ENCODE measurements around the gene AHDC1. TPM values are rescaled to one million over a fixed set of nuclear protein-coding genes. Genes with fewer than 3 reads are reported as not detected.

The AHDC1 gene
- total and polyA plus RNA-seq, 2 of the 13 experiments (the other 11 are each of a cell fraction or from before 2014, with no cell fraction given) = 1.0 to 2.7 TPM

- TF ChIP-seq HNF1A (IDR thresholded peaks at IDR 0.05; ENCODE audit: low read depth) (no peak), HNF1A (CRISPR knock-in tag; IDR thresholded peaks at IDR 0.05; ENCODE audit: borderline replicate concordance) (no peak), ATF1 (CRISPR knock-in tag; IDR thresholded peaks at IDR 0.05) (no peak), JUNB (CRISPR knock-in tag; IDR thresholded peaks at IDR 0.05; ENCODE audit: borderline replicate concordance) (0 out of 2 replicates have a peak, but pooled peaks have one; percentile 15), ZNF644 (CRISPR knock-in tag; IDR thresholded peaks at IDR 0.05; ENCODE audit: low read depth) (no peak), HDAC6 (IDR thresholded peaks at IDR 0.05; ENCODE audit: low read depth, low read length) (no peak), ZBTB42 (CRISPR knock-in tag; IDR thresholded peaks at IDR 0.05) (no peak), SKI (IDR thresholded peaks at IDR 0.05; ENCODE audit: partially characterized antibody) (no peak), ZNF7 (CRISPR knock-in tag; IDR thresholded peaks at IDR 0.05) (no peak), ZNF704 (CRISPR knock-in tag; IDR thresholded peaks at IDR 0.05; ENCODE audit: borderline replicate concordance) (no peak), RAD51 (IDR thresholded peaks at IDR 0.05; ENCODE audit: borderline replicate concordance) (no peak), ZSCAN25 (CRISPR knock-in tag; IDR thresholded peaks at IDR 0.05) (peak; percentile 28; the same call in 1 of the 2 replicates), BATF2 (CRISPR knock-in tag; IDR thresholded peaks at IDR 0.05) (peak; percentile 27; the same call in 1 of the 2 replicates), MYNN (CRISPR knock-in tag; IDR thresholded peaks at IDR 0.05; ENCODE audit: low read depth) (no peak), TP53 (CRISPR knock-in tag; conservative IDR thresholded peaks at IDR 0.05) (no peak), ZMAT3 (CRISPR knock-in tag; conservative IDR thresholded peaks at IDR 0.05) (no peak), AGO1 (IDR thresholded peaks at IDR 0.05; ENCODE audit: low read depth, low read length, poor library complexity, severe bottlenecking) (peak; percentile 31)
Observed at GRCh38 chr1:27527890-27528817, 75.8 kb downstream of the AHDC1 start (continued).

Measured in HepG2 (cell line).